GM12892 (cell line): ENCODE data around the gene SLCO2A1.

ENCODE experiments used
- DNase-seq: peaks from one replicate; pipeline ENCODE4 v3.0.0; 2011; ENCODE audit not compliant: insufficient read length
- FAIRE-seq: peaks from 2 replicates; lab custom pipeline; 2011; peaks lifted over from hg19 to GRCh38; lab: Jason Lieb, UNC
- POLR2A ChIP-seq: IDR thresholded peaks from 2 replicates; pipeline ENCODE4 v1.6.1; 2011; ENCODE audit warnings: low read depth, low read length, control low read depth
- POLR2AphosphoS5 ChIP-seq: IDR thresholded peaks from 2 replicates; pipeline ENCODE4 v1.6.1; 2011; ENCODE audit warnings: low read depth, low read length, control low read depth
- TAF1 ChIP-seq: IDR thresholded peaks from 2 replicates; pipeline ENCODE4 v1.6.1; 2011; ENCODE audit warnings: low read depth, mild to moderate bottlenecking, control low read depth, low read length, borderline replicate concordance

The SLCO2A1 gene

GRCh38 chr3:133944641-133945380 lies 84.9 kb downstream of the SLCO2A1 start:
- FAIRE-seq (no peak), DNase-seq (no peak)
- TF ChIP-seq POLR2A (no peak), POLR2AphosphoS5 (no peak), TAF1 (no peak)

GRCh38 chr3:133944181-133944580 lies 85.5 kb downstream of the SLCO2A1 start:
- TF ChIP-seq POLR2AphosphoS5 = no peak
- TF ChIP-seq POLR2A = no peak
- no peak for TF ChIP-seq TAF1
- no peak for DNase-seq
- no peak for FAIRE-seq

- DNase-seq (no peak), FAIRE-seq (no peak)
- TF ChIP-seq POLR2AphosphoS5 (no peak), TAF1 (no peak), POLR2A (no peak)
Measured at GRCh38 chr3:133943639-133944141, 86.0 kb downstream of the SLCO2A1 start.

GRCh38 chr3:133943031-133943535 lies 86.6 kb downstream of the SLCO2A1 start:
- DNase-seq = no peak
- no peak for FAIRE-seq
- TF ChIP-seq TAF1 (no peak), POLR2AphosphoS5 (no peak), POLR2A (no peak)

DNA sequence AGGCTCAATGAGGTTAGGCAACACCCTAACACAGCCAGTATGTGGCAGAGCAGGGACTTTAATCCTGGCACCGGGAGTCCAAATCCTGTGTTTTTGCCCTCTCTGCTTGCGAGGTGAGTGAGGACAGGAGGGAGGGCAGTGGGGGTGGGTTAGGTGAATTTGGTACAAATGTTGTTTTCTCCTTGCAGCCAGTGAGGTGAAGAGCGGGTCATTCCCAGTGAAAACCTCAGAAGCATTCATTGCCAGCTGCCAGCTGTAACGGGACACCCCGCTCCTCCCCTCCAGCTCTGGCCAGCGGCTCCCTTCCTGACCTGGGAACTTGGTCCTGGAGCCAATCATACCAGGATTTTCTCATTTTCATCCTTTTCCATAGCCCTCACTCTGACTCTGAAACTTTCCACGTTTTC lies 88.3 kb downstream of the SLCO2A1 start:
- DNase-seq (no peak), FAIRE-seq (no peak)
- TF ChIP-seq TAF1 = no peak
- TF ChIP-seq POLR2A = no peak
- no peak for TF ChIP-seq POLR2AphosphoS5

GRCh38 chr3:133940536-133940935 lies 89.2 kb downstream of the SLCO2A1 start:
- no peak for FAIRE-seq
- TF ChIP-seq TAF1 = no peak
- TF ChIP-seq POLR2AphosphoS5 = no peak
- TF ChIP-seq POLR2A = no peak
- DNase-seq = no peak

DNA sequence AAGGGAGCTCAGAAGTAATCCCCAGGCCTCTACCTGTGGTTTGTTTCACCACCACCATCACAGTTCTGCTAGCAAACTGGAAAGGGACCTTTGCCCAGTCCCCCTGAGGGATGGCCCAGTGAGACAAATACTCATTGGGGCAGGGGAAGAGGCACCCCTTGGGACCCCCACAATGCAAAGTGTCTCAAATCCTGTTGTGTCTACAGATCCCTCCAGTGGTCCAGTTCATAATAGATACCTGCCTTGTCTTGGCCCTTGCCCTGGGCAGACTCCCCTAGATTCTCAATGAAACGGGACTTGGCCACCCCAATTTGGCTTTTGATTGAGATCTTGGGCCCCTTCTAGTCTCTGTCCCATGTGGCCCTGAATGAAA lies 90.3 kb downstream of the SLCO2A1 start:
- DNase-seq (no peak), FAIRE-seq (no peak)
- TF ChIP-seq POLR2AphosphoS5 (no peak), TAF1 (no peak), POLR2A (no peak)

- DNase-seq = no peak
- FAIRE-seq = no peak
- TF ChIP-seq POLR2A (no peak), TAF1 (no peak)
Measured at GRCh38 chr3:133938770-133939462, 90.8 kb downstream of the SLCO2A1 start.

DNA sequence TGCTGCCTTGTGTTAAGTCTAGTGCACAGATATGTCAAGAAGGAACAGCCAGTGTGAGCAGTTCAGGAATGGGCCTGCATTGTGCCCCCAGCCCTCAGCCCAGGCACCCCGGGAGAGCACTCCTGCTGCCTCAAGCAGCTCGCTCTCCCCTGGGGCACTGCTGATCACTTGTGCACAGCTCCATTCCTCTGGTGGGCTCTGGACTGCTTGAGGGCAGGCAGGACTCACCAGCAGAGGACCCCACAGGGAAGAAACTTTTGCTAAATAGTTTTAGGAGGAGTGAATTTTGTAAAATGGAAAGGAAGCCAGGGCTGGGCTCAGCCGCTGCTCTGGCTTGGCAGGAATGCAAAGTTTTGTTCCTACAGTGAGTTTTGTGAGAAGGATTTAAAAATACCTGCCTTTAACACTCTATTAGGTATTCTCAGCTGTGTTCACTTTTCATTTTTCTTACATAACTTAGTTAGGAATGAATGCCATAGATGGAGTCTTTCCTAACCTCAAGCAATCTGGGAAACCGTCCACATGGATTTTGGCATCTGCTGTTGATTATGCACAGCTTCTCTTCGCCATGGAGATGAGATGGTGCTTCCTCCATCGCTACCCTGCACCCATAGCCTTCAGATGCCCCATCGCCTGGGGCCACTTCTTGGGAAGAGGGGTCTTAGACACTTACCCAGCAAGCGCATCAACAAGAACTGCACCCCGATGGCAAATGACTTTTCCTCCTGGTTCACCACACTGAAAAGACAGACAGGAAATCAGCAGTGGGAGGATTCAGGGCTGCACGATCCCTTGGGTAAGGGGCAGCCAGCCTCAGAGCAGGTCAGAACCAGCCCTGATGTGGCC lies 91.7 kb downstream of the SLCO2A1 start:
- no peak for DNase-seq
- FAIRE-seq = no peak
- TF ChIP-seq POLR2AphosphoS5 (no peak), POLR2A (no peak), TAF1 (no peak)

GRCh38 chr3:133937061-133937686 lies 92.6 kb downstream of the SLCO2A1 start:
- DNase-seq (no peak), FAIRE-seq (no peak)
- TF ChIP-seq TAF1 = no peak

DNA sequence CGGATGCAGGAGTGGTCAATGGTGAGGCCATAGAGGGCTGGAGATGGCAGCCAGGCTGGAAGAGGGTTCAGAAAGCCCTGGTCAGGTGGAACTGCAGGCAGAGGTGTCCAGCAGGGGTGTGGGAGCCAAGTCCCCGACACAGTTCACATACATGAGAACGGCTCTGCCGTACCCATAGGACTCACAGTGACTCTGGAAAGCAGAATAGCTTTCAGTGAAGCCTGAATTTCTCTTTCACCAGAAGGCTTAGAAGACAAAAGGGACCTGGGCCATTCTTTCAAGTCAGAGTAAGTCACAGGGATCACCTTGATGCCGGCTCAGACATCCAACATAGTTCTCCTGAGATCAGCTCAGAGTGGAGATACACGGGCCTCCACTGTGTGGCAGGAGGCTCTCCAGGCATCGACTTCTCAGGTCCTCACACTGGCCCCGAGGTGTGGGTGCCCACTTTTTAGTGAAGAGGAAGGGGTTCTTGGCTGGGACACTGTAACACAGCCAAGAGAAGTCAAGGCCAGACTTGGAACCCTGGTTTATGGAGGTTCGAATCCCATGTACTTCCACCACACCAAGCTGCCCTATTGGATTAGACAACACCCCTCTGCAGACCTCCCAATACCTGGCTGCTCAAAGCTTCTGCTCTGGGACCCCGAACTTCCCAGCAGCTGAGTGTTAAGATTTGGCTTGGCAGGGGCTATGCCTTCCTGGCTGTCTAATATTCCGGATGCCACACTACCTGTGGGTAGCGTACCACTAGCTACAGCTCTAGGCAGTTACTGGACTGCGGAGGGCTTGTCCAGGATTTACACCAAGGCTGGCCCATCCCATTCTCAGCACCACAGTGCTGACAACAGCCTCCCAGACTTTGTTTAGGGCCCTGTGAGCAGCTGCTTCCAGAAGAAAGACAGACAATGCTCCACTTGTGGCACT lies 93.6 kb downstream of the SLCO2A1 start:
- TF ChIP-seq POLR2A (no peak), TAF1 (no peak), POLR2AphosphoS5 (no peak)
- FAIRE-seq = no peak
- DNase-seq = no peak
